Activated CD8-positive, alpha-beta memory T cell treated with anti-CD3 and anti-CD28 coated beads, Interleukin-2, amount 50 U/mL, for 1 hour (primary cell): Measurements from ENCODE around the gene HOXA3.

ENCODE experiments used
- DNase-seq: peaks from one replicate; pipeline ENCODE4 v3.0.0-alpha.2; 2020; ENCODE audit errors: extremely low read depth

HOXA3 gene

GRCh38 chr7:27115221-27116026 is 37.0 kb downstream of the HOXA3 start:
- DNase-seq, result no peak

- DNase-seq, result no peak
Measured at GRCh38 chr7:27114881-27115220, 37.5 kb downstream of the HOXA3 start.

GRCh38 chr7:27113991-27114769 is 38.2 kb downstream of the HOXA3 start:
- DNase-seq, result no peak

DNA sequence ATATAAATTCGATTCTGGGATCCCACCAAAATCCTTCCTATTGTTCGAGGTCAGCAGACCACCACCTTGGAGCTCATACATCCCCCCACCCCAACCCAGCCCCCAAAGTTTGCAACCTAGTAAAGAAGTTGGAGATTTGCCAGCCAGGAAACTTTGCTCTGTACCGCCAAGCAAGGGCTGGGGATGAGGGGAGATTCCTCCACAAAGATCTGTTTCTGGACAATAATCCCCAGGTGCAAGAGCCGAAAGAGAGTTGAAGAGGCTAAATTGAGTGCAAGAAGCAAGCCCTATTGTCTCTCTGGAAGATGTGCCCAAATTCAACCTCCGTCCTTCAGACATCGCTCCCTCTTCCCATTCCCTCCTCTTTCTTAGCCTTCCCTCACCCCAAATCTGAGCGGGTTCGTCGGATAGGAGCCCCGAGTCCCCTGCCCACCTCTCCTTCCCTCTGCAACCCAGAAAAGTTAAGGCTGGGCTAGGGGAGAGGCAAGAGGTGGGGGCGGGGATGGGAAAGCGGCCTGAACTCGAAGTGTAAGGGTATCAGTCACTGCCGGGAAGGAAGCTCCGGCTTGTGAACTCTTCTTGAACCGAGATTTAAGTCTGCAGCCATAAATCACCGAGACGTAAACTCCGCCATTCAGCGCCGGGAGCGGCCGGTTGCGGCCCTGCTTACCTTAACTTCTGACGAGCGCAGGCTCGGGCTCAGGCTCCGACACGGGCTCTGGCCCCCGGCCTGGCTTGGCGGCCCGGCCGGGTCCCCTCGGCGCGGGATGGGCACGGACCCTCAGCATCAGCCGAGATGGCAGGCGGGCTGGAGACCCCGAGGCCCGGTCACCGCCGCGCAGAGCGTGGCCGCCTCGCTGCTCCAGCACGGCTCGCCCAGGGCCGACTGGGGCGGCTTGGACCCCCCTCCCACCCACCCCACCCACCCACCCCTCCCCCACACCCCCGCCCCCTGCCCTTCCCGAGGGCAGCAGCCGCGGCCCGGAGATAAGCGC is 39.1 kb downstream of the HOXA3 start:
- DNase-seq, result no peak

DNA sequence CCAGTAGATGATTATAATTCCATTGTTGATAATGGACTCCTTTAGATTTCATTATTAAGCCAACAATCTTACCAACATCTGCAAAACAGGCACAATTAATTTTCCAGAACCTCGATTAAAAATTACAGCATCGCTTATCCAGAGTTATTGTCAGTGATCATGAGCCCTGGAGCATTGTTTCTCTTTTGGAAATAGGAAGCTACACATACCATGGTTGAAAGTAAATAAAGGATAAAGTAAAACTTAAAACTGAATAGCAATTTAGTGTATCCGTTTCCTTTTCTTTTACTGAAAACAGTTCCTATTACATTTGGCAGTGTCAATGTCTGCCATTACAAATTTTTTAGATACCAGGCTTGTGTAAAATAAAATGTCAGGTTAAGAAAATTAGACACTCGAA is 40.0 kb downstream of the HOXA3 start:
- DNase-seq, result no peak

DNA sequence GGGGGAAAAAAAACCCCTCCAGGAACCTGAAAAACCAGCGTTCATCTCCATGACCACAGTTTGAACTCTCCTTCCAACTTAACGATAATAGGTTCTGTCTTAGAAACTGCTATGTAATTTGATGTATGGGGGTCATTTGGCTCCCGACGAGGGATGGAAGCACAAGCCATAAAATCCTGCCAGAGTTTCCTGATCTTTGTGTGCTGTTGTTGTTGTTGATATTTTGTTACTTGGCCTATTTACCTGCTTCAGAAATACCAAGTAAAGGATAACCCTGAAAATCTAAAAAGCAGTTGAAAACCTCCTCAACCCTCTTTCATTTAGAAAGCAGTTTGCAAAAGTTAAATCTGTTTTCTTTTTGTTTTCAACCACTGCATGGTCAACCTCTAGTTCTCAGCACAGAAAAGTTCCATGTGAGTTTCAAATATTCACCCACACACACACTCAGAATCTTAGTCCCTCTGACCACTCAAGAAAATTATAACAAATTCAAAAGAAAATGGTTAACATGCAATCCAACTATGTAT is 40.6 kb downstream of the HOXA3 start:
- no peak for DNase-seq

DNA sequence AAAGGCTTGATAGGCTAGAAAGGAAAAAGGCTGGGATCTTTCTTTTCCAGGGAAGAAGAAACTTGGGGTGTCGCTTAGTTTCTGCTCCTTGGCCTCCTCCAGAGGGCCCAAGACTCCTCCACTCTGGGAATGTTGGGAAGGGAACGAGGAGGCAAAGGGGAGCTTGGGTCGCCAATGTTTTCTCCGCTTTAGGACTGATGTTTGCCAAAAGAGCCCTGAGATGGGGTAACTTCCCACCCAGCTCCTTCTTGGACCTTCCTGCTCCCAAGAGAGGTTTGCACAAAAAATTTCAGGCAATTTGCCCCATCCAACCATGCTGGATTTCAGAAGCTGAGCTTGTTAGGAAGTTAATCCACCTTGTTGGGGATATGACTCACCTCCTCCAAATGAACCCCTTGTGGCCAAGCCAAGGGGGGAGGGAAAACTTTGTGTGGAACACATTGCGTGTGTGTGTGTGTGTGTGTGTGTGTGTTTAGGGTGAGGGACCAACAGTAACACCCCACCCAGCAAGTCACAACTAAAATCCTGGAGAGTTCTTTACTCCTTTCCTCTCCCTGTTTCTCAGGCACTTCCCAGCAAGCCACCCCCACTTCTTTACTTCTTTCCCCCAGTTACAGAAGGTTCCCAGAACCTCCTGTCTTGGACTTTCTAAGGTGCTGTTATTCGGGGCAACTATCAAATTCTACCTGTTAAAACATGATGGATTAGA is 41.2 kb downstream of the HOXA3 start:
- DNase-seq, result no peak

GRCh38 chr7:27110186-27111031 is 42.0 kb downstream of the HOXA3 start:
- DNase-seq, result no peak

GRCh38 chr7:27109466-27110185 is 42.8 kb downstream of the HOXA3 start:
- no peak for DNase-seq

DNA sequence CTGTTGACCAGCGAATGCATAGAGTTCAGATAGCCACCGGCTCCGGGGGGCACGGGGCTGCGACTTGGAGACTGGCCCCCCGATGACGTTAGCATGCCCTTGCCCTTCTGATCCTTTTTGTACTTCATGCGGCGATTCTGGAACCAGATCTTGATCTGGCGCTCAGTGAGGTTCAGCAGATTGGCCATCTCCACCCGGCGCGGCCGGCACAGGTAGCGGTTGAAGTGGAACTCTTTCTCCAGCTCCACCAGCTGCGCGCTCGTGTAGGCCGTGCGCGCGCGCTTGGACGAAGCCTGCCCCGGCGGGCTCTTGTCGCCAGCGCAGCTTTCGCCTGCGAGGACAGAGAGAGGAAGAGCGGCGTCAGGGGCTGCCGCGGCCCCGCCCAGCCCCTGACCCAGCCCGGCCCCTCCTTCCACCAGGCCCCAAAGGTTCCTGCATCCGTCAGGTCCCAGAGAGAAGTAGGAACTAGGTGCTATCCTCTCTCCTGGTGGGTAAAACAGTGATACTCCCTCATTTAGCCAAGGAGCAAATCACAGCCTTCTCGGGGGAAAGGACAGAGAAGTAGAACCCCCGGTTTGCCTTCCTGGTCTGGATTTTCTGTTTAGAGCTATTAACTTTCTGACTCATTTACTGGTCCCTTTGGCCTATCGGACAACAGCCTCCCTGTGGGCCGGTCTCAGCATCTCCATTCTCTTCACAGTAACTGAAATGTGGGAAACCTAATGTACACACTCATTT is 43.8 kb downstream of the HOXA3 start:
- DNase-seq, result no peak

- DNase-seq, result no peak
Measured at GRCh38 chr7:27107391-27108381, 44.7 kb downstream of the HOXA3 start.

GRCh38 chr7:27106901-27107240 is 45.5 kb downstream of the HOXA3 start:
- DNase-seq, result no peak

- no peak for DNase-seq
Measured at GRCh38 chr7:27106181-27106900, 46.0 kb downstream of the HOXA3 start.

GRCh38 chr7:27105301-27106031 is 46.9 kb downstream of the HOXA3 start:
- no peak for DNase-seq

GRCh38 chr7:27104341-27105058 is 47.9 kb downstream of the HOXA3 start:
- no peak for DNase-seq
